MM.1S (cell line): ENCODE results near the gene MCM7.
"Not testable (repeated sequence)": the region's sequence is repeated elsewhere in the genome, so short reads cannot be mapped to it uniquely, and the experiment has no call there.

Source experiments
- CTCF ChIP-seq: fragments of 300-600 bp; sonication (generic); IDR thresholded peaks from 2 replicates; pipeline ENCODE4 v1.5.1; 2016; ENCODE audit warnings: antibody characterized with exemption, low read length, mixed read lengths
- EZH2 ChIP-seq: fragments of 300-600 bp; sonication (generic); optimal IDR thresholded peaks from 2 replicates; pipeline ENCODE3; 2017; ENCODE audit warnings: low read depth, mild to moderate bottlenecking, antibody characterized with exemption, low read length, mixed read lengths
- EZH2phosphoT487 ChIP-seq: fragments of 300-600 bp; sonication (generic); IDR thresholded peaks from 2 replicates; pipeline ENCODE4 v1.6.1; 2018; ENCODE audit warnings: antibody characterized with exemption, low read length

GRCh38 chr7:100146350-100146749, 45.2 kb upstream of the MCM7 start:
- not testable (repeated sequence) for TF ChIP-seq CTCF, EZH2, EZH2phosphoT487
